WTC11 (cell line): ENCODE data around the gene RPL7L1. TPM values are rescaled to one million over a fixed set of nuclear protein-coding genes. Genes with fewer than 3 reads are reported as not detected.

ENCODE experiments used
- ATAC-seq: fragments of 200-7000 bp; cut with Tn5 transposase; 2 replicates; pipeline ENCODE4 v1.10.0; 2021; ENCODE audit warnings: mild to moderate bottlenecking, moderate library complexity
- CTCF ChIA-PET: fragments of 300-600 bp; sonication (Branson Sonifier 250); formaldehyde crosslinking; loops from one replicate; lab custom pipeline; 2021; ENCODE audit warnings: antibody characterized with exemption; lab: Charles Lee
- POLR2A ChIA-PET: fragments of 350-600 bp; sonication (Branson Sonifier 250); formaldehyde crosslinking; loops from one replicate; lab custom pipeline; 2021; ENCODE audit warnings: antibody characterized with exemption; lab: Charles Lee
- DNase-seq: peaks from one replicate; pipeline ENCODE4 v3.0.0; 2021; ENCODE audit warnings: low spot score
- H3K27ac Mint-ChIP-seq: 2 replicates; pipeline ENCODE4 v1.8.0; 2021; ENCODE audit warnings: mixed read lengths
- H3K27me3 Mint-ChIP-seq: 2 replicates; pipeline ENCODE4 v1.8.0; 2021; ENCODE audit warnings: low read depth, mild to moderate bottlenecking, moderate library complexity, mixed read lengths
- H3K36me3 Mint-ChIP-seq: 2 replicates; pipeline ENCODE4 v1.8.0; 2021; ENCODE audit warnings: mixed read lengths
- H3K4me1 Mint-ChIP-seq: 2 replicates; pipeline ENCODE4 v1.8.0; 2022; ENCODE audit warnings: mixed read lengths
- H3K4me3 Mint-ChIP-seq: 2 replicates; pipeline ENCODE4 v1.8.0; 2021; ENCODE audit warnings: mild to moderate bottlenecking, moderate library complexity, mixed read lengths
- H3K9me3 Mint-ChIP-seq: 2 replicates; pipeline ENCODE4 v1.8.0; 2021; ENCODE audit warnings: mixed read lengths
- CDX4 ChIP-seq: fragments of 250-450 bp; sonication (Bioruptor Pico); IDR thresholded peaks from 2 replicates; pipeline ENCODE4 v1.9.0; 2021; ENCODE audit warnings: moderate library complexity, mild to moderate bottlenecking, inconsistent platforms, borderline replicate concordance
- FOXP4 ChIP-seq: sonication (generic); formaldehyde crosslinking; IDR thresholded peaks from 2 replicates; pipeline ENCODE4 v1.8.0; 2022; ENCODE audit warnings: mild to moderate bottlenecking, missing genetic modification reagents
- GABPB1 ChIP-seq: sonication (generic); formaldehyde crosslinking; IDR thresholded peaks from 2 replicates; pipeline ENCODE4 v1.8.1; 2023; ENCODE audit warnings: mild to moderate bottlenecking, missing genetic modification reagents
- GRHL2 ChIP-seq: fragments of 250-450 bp; sonication (Bioruptor Pico); IDR thresholded peaks from 2 replicates; pipeline ENCODE4 v1.8.0; 2022; ENCODE audit warnings: mild to moderate bottlenecking, moderate library complexity; ENCODE audit not compliant: insufficient replicate concordance, severe bottlenecking
- JUN ChIP-seq: sonication (generic); formaldehyde crosslinking; IDR thresholded peaks from 2 replicates; pipeline ENCODE4 v1.8.0; 2023; ENCODE audit warnings: mild to moderate bottlenecking, missing genetic modification reagents
- MLX ChIP-seq: sonication (generic); formaldehyde crosslinking; IDR thresholded peaks from 2 replicates; pipeline ENCODE4 v1.8.1; 2023; ENCODE audit warnings: mild to moderate bottlenecking, missing genetic modification reagents, moderate library complexity
- MXD4 ChIP-seq: fragments of 250-450 bp; sonication (Bioruptor Pico); IDR thresholded peaks from 2 replicates; pipeline ENCODE4 v1.8.0; 2021; ENCODE audit warnings: mild to moderate bottlenecking, moderate library complexity, borderline replicate concordance
- NFE2L1 ChIP-seq: sonication (generic); formaldehyde crosslinking; IDR thresholded peaks from 2 replicates; pipeline ENCODE4 v1.8.1; 2023; ENCODE audit warnings: missing genetic modification reagents
- NFYB ChIP-seq: sonication (generic); formaldehyde crosslinking; conservative IDR thresholded peaks from 2 replicates; pipeline ENCODE4 v1.8.0; 2022; ENCODE audit warnings: low read depth, missing genetic modification reagents
- NR3C1 ChIP-seq: sonication (generic); formaldehyde crosslinking; conservative IDR thresholded peaks from 2 replicates; pipeline ENCODE4 v1.8.1; 2023; ENCODE audit warnings: low read depth, mild to moderate bottlenecking, missing genetic modification reagents
- RELA ChIP-seq: sonication (generic); formaldehyde crosslinking; IDR thresholded peaks from 2 replicates; pipeline ENCODE4 v1.8.1; 2022; ENCODE audit warnings: missing genetic modification reagents, mild to moderate bottlenecking, borderline replicate concordance
- SP1 ChIP-seq: sonication (generic); formaldehyde crosslinking; conservative IDR thresholded peaks from 2 replicates; pipeline ENCODE4 v1.8.1; 2022; ENCODE audit warnings: missing genetic modification reagents
- USF1 ChIP-seq: sonication (generic); formaldehyde crosslinking; IDR thresholded peaks from 2 replicates; pipeline ENCODE4 v1.8.0; 2022; ENCODE audit warnings: mild to moderate bottlenecking, missing genetic modification reagents
- USF2 ChIP-seq: sonication (generic); formaldehyde crosslinking; IDR thresholded peaks from 2 replicates; pipeline ENCODE4 v1.8.1; 2023; ENCODE audit warnings: mild to moderate bottlenecking, missing genetic modification reagents, moderate library complexity
- ZBTB21 ChIP-seq: sonication (generic); formaldehyde crosslinking; IDR thresholded peaks from 2 replicates; pipeline ENCODE4 v1.8.1; 2023; ENCODE audit warnings: mild to moderate bottlenecking, missing genetic modification reagents, borderline replicate concordance
- ZMAT4 ChIP-seq: fragments of 250-450 bp; sonication (Bioruptor Pico); IDR thresholded peaks from 2 replicates; pipeline ENCODE4 v1.9.0; 2021; ENCODE audit warnings: mild to moderate bottlenecking
- ZNF138 ChIP-seq: sonication (generic); formaldehyde crosslinking; conservative IDR thresholded peaks from 2 replicates; pipeline ENCODE4 v1.8.1; 2022; ENCODE audit warnings: mild to moderate bottlenecking, moderate library complexity, missing genetic modification reagents
- ZNF263 ChIP-seq: sonication (generic); formaldehyde crosslinking; IDR thresholded peaks from 2 replicates; pipeline ENCODE4 v1.8.1; 2022; ENCODE audit warnings: low read depth, mild to moderate bottlenecking, moderate library complexity, missing genetic modification reagents
- ZNF317 ChIP-seq: sonication (generic); formaldehyde crosslinking; IDR thresholded peaks from 2 replicates; pipeline ENCODE4 v1.8.1; 2023; ENCODE audit warnings: low read depth, mild to moderate bottlenecking, moderate library complexity, missing genetic modification reagents, borderline replicate concordance
- ZNF425 ChIP-seq: fragments of 250-450 bp; sonication (Bioruptor Pico); conservative IDR thresholded peaks from 2 replicates; pipeline ENCODE4 v1.9.0; 2021; ENCODE audit warnings: mild to moderate bottlenecking
- total RNA-seq: library from RNA; stranded (reverse); gene quantifications from 3 replicates; pipeline ENCODE4 v1.2.3, GENCODE V29; 2021

Gene RPL7L1
- total RNA-seq, 1 experiment from 2014 or later, result 107 TPM

GRCh38 chr6:42877695-42878094, 1.7 kb upstream of the RPL7L1 start:
- ATAC-seq, result no peak
- ChIA-PET POLR2A (interaction anchor here (1.2 kb wide), 1 partner anchor 132 kb away, joined by 4 read pairs; the partner anchor contains the start of gene TBCC), CTCF (interaction anchor here (0.6 to 3.4 kb wide), 7 partner anchors 21 to 216 kb away, joined by 3 to 23 read pairs (median 6); no protein-coding TSS in a partner anchor)
- no peak for DNase-seq
- no peaks in the 10 kb centered on the region for H3K9me3 Mint-ChIP-seq
- H3K27ac Mint-ChIP-seq, result no peak overlapping the region
- peaks cover 8% of the 10 kb centered on the region; the same call in 1 of the 2 replicates for H3K4me1 Mint-ChIP-seq
- H3K4me3 Mint-ChIP-seq, result peak overlapping the region; percentile 14; the same call in 1 of the 2 replicates
- H3K27me3 Mint-ChIP-seq, result no peaks in the 10 kb centered on the region
- H3K36me3 Mint-ChIP-seq, result peaks cover 12% of the 10 kb centered on the region
- TF ChIP-seq GABPB1 (CRISPR knock-in tag) (no peak), NFYB (no peak), MLX (CRISPR knock-in tag) (no peak), FOXP4 (CRISPR knock-in tag) (no peak), NR3C1 (CRISPR knock-in tag) (no peak), ZMAT4 (no peak), GRHL2 (CRISPR knock-in tag) (no peak), USF1 (CRISPR knock-in tag) (no peak), ZNF263 (no peak), RELA (CRISPR knock-in tag) (no peak), ZNF138 (CRISPR knock-in tag) (no peak), USF2 (CRISPR knock-in tag) (no peak), JUN (CRISPR knock-in tag) (no peak), NFE2L1 (no peak), ZNF425 (CRISPR knock-in tag) (no peak), ZBTB21 (CRISPR knock-in tag) (no peak), ZNF317 (CRISPR knock-in tag) (no peak), MXD4 (CRISPR knock-in tag) (no peak), CDX4 (CRISPR knock-in tag) (no peak), SP1 (no peak)
